GM15510 (cell line): ENCODE data around the gene ACMSD.

Experiments
- POLR2A ChIP-seq: IDR thresholded peaks from 3 replicates; pipeline ENCODE4 v1.6.1; 2011; ENCODE audit warnings: borderline replicate concordance; ENCODE audit not compliant: insufficient read length; ENCODE audit errors: extremely low read depth

The ACMSD gene

DNA sequence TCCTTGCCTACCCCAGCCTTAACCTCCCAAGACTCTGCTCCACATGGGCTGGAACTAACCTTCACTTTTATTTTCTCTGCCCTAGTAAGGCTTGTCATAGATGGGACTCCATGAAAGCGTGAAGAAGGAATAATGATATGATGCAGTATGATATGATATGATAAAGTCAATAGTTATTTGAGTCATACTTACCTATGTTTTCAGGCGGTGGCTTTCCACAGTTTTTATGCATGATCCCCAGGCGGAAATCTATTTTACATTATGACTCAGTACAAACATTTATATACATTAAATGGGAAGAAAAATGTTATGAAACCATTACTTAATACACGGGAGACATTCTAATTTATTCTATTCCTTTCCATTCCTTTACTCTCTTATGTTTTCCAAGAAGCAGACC lies 5.6 kb downstream of the ACMSD start:
- TF ChIP-seq POLR2A, result no peak

- no peak for TF ChIP-seq POLR2A
Measured at GRCh38 chr2:134845028-134845427, 6.6 kb downstream of the ACMSD start.

- TF ChIP-seq POLR2A, result no peak
Measured at GRCh38 chr2:134845719-134846118, 7.3 kb downstream of the ACMSD start.

GRCh38 chr2:134846213-134846612 lies 7.8 kb downstream of the ACMSD start:
- TF ChIP-seq POLR2A, result no peak

- no peak for TF ChIP-seq POLR2A
Measured at GRCh38 chr2:134852518-134852917, 14.1 kb downstream of the ACMSD start.

DNA sequence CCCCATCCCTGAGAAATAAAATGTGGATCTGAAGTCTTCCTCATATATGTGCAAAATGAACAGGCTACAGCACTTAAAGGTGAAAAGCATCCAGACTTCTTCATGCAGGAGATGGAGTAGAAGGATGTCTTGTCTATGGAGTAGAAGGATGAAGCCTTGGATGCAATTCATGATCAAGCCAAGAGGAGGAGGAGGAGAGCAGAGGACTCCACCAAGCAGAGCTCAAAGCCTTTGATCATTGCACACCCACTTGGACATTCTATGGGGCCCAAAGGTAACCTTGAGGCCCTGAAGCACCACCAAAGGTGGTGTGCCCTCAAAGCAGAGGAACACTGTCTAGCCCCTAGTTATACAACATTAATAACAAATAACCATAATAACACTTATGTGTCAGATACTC lies 17.3 kb downstream of the ACMSD start:
- no peak for TF ChIP-seq POLR2A

DNA sequence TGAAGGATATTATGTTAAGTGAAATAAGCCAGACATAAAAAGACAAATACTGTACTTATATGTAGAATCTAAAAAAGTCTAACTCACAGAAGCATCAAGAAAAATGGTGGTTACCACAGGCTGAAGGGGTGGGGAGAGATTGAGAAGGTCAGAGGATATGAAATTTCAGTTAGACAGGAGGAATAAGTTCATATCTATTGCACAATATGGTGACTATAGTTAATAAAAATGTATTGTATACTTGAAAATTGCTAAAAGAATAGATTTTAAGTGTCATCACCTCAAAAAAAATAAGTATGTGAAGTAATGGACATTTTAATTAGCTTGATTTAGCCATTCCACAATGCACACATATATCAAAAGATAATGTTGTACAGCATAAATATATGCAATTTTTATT lies 19.8 kb downstream of the ACMSD start:
- TF ChIP-seq POLR2A, result no peak

DNA sequence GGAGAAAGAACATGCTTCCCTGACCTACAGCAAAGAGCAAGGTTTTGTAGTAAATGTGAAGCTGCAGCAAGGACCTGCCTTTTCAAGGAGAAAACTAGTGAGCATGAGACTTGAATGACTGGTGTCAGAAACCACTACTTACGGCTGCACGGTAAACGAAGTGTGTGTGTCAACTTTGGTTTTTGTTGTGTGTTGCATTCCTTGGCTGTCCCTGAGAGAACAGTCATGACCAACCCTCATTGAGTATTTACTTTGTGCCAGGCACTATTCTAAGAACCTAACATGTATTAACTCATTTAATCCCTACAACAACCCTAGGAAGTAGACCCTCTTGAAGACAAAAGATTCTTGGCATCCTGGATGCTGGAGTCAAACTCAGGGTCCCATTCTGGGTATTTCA lies 22.8 kb downstream of the ACMSD start:
- no peak for TF ChIP-seq POLR2A

DNA sequence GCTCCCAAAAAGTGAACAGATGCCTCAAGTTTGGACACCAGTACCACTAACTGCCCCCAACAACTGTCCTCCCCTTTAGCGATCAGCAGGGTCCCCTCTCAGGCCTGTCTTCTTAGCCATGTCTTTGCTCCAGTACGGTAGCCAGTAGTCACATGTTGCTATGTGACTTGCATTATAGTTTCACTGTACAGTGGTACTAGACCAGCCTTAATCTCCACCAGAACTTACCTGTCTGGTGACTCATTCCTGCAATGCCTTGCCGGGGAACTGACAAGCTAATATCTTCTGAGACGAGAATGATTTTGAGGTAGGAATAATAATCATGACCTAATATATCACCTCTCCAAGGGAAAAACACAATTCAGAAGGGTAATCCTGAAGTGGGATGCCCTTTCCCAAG lies 23.7 kb downstream of the ACMSD start:
- no peak for TF ChIP-seq POLR2A

DNA sequence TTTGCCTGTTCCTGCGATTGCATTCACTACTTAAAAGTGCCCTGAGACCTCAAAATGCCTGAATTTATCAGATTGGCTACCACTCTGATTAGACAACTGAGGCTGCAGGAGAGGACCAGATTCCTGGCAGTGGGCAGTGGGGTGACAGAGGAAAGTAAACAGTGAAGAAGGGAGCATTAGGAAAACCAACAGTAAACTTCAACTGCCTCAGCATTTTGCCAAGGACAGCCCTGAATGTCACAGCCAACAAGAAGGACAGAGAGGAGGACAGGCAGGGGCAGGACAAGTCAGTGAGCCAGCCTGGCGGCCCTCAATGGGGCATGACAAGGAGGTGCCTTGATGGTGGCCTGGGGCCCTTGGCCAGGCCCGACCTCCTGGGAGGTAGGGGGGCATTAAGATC lies 24.3 kb downstream of the ACMSD start:
- TF ChIP-seq POLR2A, result no peak

- no peak for TF ChIP-seq POLR2A
Measured at GRCh38 chr2:134863446-134863845, 25.0 kb downstream of the ACMSD start.

- no peak for TF ChIP-seq POLR2A
Measured at GRCh38 chr2:134865067-134865787, 26.8 kb downstream of the ACMSD start.

DNA sequence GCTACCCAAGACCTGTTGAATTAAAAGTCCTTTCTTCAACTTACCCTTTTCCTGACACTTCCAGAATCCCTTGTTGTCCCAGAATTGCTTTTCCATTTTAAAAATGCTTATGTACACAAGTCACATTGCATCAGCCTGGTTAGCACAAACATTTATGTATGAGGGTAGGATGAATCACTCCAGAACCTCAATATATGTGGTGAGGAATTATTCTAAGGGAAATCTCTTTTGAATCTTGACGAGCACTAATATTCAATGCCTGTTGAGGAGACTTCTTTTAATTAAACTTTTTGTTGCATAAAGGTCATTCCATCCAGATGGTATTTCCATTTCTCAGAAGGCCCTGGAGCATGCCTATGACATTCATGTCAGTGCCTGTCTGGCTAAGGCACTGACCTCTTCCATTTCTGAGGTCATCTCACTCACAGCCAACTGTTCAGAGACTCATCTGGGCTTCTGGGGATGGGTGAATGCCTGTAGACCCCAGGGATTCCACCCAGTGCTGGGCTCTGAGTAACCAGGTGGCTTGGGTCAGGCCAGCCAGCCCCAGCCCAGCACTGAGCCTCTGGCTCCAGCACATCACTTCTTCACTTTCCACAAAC lies 28.2 kb downstream of the ACMSD start:
- TF ChIP-seq POLR2A, result no peak

DNA sequence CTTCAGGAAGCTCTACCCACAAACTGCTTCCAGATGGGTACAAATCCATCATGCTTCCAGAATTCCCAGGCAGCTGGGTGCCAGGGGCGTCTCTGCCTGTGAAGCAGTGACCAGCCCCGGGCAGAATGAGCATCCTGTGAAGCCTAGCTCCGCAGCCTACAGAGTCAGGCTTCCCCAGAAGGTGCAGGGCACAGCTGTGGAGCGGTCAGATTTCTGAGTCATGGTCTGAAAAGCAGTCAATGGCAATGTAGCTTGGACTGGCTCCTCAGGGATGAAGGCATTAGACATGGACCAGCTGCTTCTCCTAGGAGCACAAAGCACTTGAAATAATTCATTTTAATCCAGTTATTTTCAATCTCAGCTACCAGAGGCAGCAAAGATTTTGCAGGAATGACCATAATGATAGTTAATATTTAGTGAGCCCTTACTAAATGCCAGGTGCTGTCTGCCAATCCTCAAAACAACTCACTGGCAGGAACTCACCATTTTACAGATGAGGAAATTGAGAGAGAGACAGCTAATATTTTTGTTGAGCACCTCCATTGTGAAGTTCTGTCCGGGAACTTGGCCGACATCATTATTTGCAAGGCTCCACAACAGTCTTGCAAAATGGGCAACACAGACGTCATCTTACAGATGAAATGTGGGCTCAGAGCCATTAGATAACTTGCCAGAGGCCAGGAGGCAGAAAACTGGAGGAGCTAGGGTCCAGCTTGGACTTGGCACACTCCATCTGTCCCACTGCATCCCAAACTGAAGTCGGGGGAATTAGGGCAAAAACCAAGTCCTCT lies 31.7 kb downstream of the ACMSD start:
- TF ChIP-seq POLR2A, result no peak

- no peak for TF ChIP-seq POLR2A
Measured at GRCh38 chr2:134873152-134873551, 34.7 kb downstream of the ACMSD start.

DNA sequence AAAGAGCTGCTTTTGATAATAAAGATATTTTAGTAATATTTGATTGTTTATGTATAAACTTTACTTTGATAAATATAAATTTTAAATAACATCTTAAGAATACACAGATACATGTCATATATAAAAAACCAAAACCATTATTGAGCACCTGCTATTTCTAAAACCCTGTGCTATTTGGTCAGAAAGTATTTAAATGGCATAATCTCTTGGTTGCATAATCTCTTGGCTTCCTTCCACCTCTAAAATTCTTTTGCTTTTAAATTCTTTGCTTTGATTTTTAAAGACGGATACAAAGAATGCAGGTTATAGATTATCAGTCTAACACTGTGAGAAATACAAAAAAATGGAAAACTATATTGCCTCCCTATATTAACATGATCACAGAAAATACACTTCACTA lies 36.9 kb downstream of the ACMSD start:
- no peak for TF ChIP-seq POLR2A
